Thyroid gland (tissue), 4 donors: ENCODE measurements around the gene SV2B.

ENCODE experiments used
- CTCF ChIP-seq, 6 experiments: fragments of 200-600 bp in 3 of 6; fragments of 450-650 bp in 3 of 6; sonication (generic) in 3 of 6; IDR thresholded peaks; one replicate each; pipeline ENCODE4 v1.5.1; 2016 to 2019; ENCODE audit warnings: antibody characterized with exemption in 6 of 6, mild to moderate bottlenecking in 2 of 6, inconsistent platforms in 1 of 6, moderate library complexity in 1 of 6
- POLR2A ChIP-seq, 2 donors: fragments of 450-650 bp; IDR thresholded peaks; one replicate each; pipeline ENCODE4 v1.6.1; 2017; ENCODE audit warnings: antibody characterized with exemption in 2 of 2, mild to moderate bottlenecking in 2 of 2, moderate library complexity in 1 of 2

GRCh38 chr15:91306144-91306543, 206.1 kb downstream of the SV2B start:
- no peak for TF ChIP-seq CTCF (IDR thresholded peaks at IDR 0.05)
- TF ChIP-seq POLR2A (IDR thresholded peaks at IDR 0.05): no peak
